CD4-positive, alpha-beta T cell treated with Interferon gamma for 1 hour (primary cell): Measurements from ENCODE around the gene DDTL.

Experiments used
- DNase-seq: peaks from one replicate; pipeline ENCODE4 v3.0.0-alpha.2; 2020

Gene DDTL

GRCh38 chr22:24007253-24008021, 40.7 kb downstream of the DDTL start:
- no peak for DNase-seq

- DNase-seq = no peak
These were observed 41.3 kb downstream of the DDTL start for GRCh38 chr22:24008022-24008283.

GRCh38 chr22:24008381-24009226, 41.9 kb downstream of the DDTL start:
- DNase-seq = no peak

- DNase-seq = no peak
These were observed 42.7 kb downstream of the DDTL start for GRCh38 chr22:24009227-24010017.

GRCh38 chr22:24010018-24010391, 43.3 kb downstream of the DDTL start:
- no peak for DNase-seq

- DNase-seq = no peak
These were observed 45.0 kb downstream of the DDTL start for GRCh38 chr22:24011735-24012068.

- DNase-seq = no peak
These were observed 49.5 kb downstream of the DDTL start for GRCh38 chr22:24016156-24016555.

- DNase-seq = no peak
These were observed 54.6 kb downstream of the DDTL start for GRCh38 chr22:24021304-24021703.
